ENCODE data around the gene CCDC27.
"Not testable (repeated sequence)": the region's sequence is repeated elsewhere in the genome, so short reads cannot be mapped to it uniquely, and the experiment has no call there.

- TF ChIP-seq POLR2AphosphoS5 (IDR thresholded peaks at IDR 0.05); CTCF (IDR thresholded peaks at IDR 0.05 in 8 of 11, conservative IDR thresholded peaks at IDR 0.05 in 3 of 11): not testable (repeated sequence)
Observed at GRCh38 chr1:3810149-3810761, 58.0 kb downstream of the CCDC27 start.

Data from spleen (tissue), 7 donors.